ENCODE results near the gene SNRNP48.

GRCh38 chr6:7578931-7579330 is 11.1 kb upstream of the SNRNP48 start:
- TF ChIP-seq CTCF (IDR thresholded peaks at IDR 0.05), result no peak
- TF ChIP-seq EZH2phosphoT487 (IDR thresholded peaks at IDR 0.05), result no peak
- TF ChIP-seq EZH2 (IDR thresholded peaks at IDR 0.05), result no peak
